ENCODE measurements around the gene ADRA1B. TPM values are rescaled to one million over a fixed set of nuclear protein-coding genes. Genes with fewer than 3 reads are reported as not detected.

The ADRA1B gene
- total RNA-seq, 1 donor from 2014 or later, result 2.7 TPM

- intact Hi-C loops (cut with DNase I), result loop anchor here (1.0 to 5.0 kb wide), 6 partner anchors 38 to 586 kb away; no protein-coding TSS in a partner anchor
- ATAC-seq (no peak), DNase-seq (ENCODE audit: missing footprints) (no peak)
Observed at GRCh38 chr5:159916841-159917761, 819 bp downstream of the ADRA1B start.

GRCh38 chr5:159917994-159918393 lies 1.7 kb downstream of the ADRA1B start:
- DNase-seq (ENCODE audit: missing footprints), result no peak
- no peak for ATAC-seq
- intact Hi-C loops (cut with DNase I), result loop anchor here (2.0 to 5.0 kb wide), 4 partner anchors 39 to 473 kb away; no protein-coding TSS in a partner anchor

GRCh38 chr5:159921721-159922120 lies 5.4 kb downstream of the ADRA1B start:
- intact Hi-C loops (cut with DNase I), result no loop called here
- no peak for ATAC-seq
- DNase-seq (ENCODE audit: missing footprints), result no peak

GRCh38 chr5:159923008-159923407 lies 6.7 kb downstream of the ADRA1B start:
- DNase-seq (ENCODE audit: missing footprints), result no peak
- intact Hi-C loops (cut with DNase I), result no loop called here
- no peak for ATAC-seq

- ATAC-seq (peak; percentile 91), DNase-seq (ENCODE audit: missing footprints) (peak; percentile 86)
- intact Hi-C loops (cut with DNase I), result no loop called here
Observed at GRCh38 chr5:159928122-159928909, 12.0 kb downstream of the ADRA1B start.

GRCh38 chr5:159929176-159929575 lies 12.9 kb downstream of the ADRA1B start:
- ATAC-seq (no peak), DNase-seq (ENCODE audit: missing footprints) (no peak)
- intact Hi-C loops (cut with DNase I), result no loop called here

- no peak for DNase-seq (ENCODE audit: missing footprints)
- peak; percentile 23 for ATAC-seq
Observed at GRCh38 chr5:159933531-159934485, 17.5 kb downstream of the ADRA1B start.

GRCh38 chr5:159935946-159936345 lies 19.7 kb downstream of the ADRA1B start:
- intact Hi-C loops (cut with DNase I), result no loop called here
- ATAC-seq (no peak), DNase-seq (ENCODE audit: missing footprints) (no peak)

More at GRCh38 chr5:159933531-159934485, 17.5 kb downstream of the ADRA1B start:
- intact Hi-C loops (cut with DNase I), result no loop called here

GRCh38 chr5:159936686-159937329 lies 20.5 kb downstream of the ADRA1B start:
- ATAC-seq, result peak; percentile 45
- intact Hi-C loops (cut with DNase I), result no loop called here
- DNase-seq (ENCODE audit: missing footprints), result no peak

GRCh38 chr5:159937580-159937979 lies 21.3 kb downstream of the ADRA1B start:
- ATAC-seq (no peak), DNase-seq (ENCODE audit: missing footprints) (no peak)
- intact Hi-C loops (cut with DNase I), result no loop called here

GRCh38 chr5:159943326-159943725 lies 27.0 kb downstream of the ADRA1B start:
- ATAC-seq (no peak), DNase-seq (ENCODE audit: missing footprints) (no peak)
- intact Hi-C loops (cut with DNase I), result no loop called here

GRCh38 chr5:159944056-159944600 lies 27.8 kb downstream of the ADRA1B start:
- no peak for ATAC-seq
- DNase-seq (ENCODE audit: missing footprints), result no peak
- intact Hi-C loops (cut with DNase I), result no loop called here

- DNase-seq (ENCODE audit: missing footprints), result no peak
- intact Hi-C loops (cut with DNase I), result no loop called here
- ATAC-seq, result no peak
Observed at GRCh38 chr5:159945359-159945758, 29.1 kb downstream of the ADRA1B start.

GRCh38 chr5:159947708-159948358 lies 31.6 kb downstream of the ADRA1B start:
- DNase-seq (ENCODE audit: missing footprints) (no peak), ATAC-seq (no peak)
- intact Hi-C loops (cut with DNase I), result no loop called here

- ATAC-seq (no peak), DNase-seq (ENCODE audit: missing footprints) (no peak)
- intact Hi-C loops (cut with DNase I), result no loop called here
Observed at GRCh38 chr5:159951387-159951786, 35.1 kb downstream of the ADRA1B start.

- no peak for DNase-seq (ENCODE audit: missing footprints)
- no peak for ATAC-seq
- intact Hi-C loops (cut with DNase I), result no loop called here
Observed at GRCh38 chr5:159951834-159952233, 35.6 kb downstream of the ADRA1B start.

GRCh38 chr5:159953609-159954008 lies 37.3 kb downstream of the ADRA1B start:
- DNase-seq (ENCODE audit: missing footprints) (no peak), ATAC-seq (no peak)
- intact Hi-C loops (cut with DNase I), result no loop called here
